B cell (primary cell): ENCODE measurements around the gene ANKHD1.

Experiments used
- CTCF ChIP-seq: fragments of 200-600 bp; IDR thresholded peaks from one replicate; pipeline ENCODE4 v1.8.0; 2022; ENCODE audit warnings: antibody characterized with exemption, mild to moderate bottlenecking
- EZH2 ChIP-seq: IDR thresholded peaks from 2 replicates; pipeline ENCODE4 v1.6.1; 2012; ENCODE audit warnings: borderline replicate concordance, low read depth, mild to moderate bottlenecking, moderate library complexity, low read length; ENCODE audit not compliant: insufficient read depth, poor library complexity, severe bottlenecking

DNA sequence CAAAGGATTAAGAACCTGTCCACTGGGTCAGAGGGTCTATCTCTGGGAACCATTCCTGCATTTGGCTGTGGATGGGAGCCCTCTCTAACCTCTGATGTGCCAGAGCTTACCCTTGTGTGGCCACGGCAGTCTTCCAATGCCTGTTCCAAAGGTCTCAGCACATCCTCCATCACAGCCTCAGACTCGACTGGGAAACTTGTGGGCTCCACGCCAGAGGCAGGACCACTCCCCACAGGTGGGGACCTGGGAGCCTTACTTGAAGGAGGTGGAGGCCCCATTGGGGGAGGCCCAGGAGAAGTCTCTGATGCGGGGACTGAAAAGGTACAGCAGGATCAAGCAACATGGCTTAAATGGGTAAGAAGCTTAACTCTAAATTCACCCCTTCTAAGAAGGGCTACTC is 150.2 kb downstream of the ANKHD1 start:
- TF ChIP-seq CTCF (no peak), EZH2 (no peak)
